ENCODE measurements around the gene ACOX1. TPM values are rescaled to one million over a fixed set of nuclear protein-coding genes. Genes with fewer than 3 reads are reported as not detected.

ACOX1 gene
- total RNA-seq, 3 donors from 2014 or later (not counting 1 experiment from before 2014, with no cell fraction given) = 22.8 to 48.2 (median 28.2) TPM

DNA sequence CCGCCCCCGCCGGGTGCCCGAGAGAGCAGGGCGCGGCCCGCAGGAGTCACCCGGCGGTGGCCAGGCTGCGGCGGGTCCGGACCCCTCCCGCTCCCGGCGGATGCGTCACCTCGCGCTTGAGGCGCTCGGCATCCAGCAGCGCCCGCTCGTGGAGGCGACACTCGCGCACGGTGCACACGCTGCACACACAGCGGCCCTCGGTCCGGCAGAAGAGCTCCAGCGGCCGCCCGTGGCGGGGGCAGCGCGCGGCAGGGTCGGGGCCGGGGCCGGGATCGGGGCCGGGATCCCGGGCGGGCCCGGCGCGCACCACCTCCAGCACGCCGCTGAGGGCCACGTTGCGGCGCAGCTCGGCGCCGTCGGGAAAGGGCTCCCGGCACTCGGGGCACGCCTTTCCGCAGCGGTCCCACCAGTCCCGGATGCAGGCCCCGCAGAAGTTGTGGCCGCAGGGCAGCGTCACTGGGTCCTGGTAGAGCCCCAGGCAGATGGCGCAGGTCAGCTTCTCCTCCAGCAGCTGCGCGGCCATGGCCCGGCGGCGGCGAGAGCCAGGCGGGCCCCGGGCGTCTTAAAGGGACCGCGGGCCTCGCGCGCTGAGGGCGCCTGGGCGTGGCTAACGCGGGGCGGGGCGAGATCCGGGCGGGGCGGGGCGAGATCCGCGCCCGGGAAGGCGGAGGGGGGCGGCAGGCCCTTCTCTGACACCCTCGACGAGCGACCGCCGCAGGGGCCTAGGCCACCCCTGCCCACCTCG is 82.4 kb downstream of the ACOX1 start, which contains the start of gene TRIM65:
TRIM65 (minus strand) TSS at position 537 of the 745 bp plus-strand sequence; CDS start at position 523, 14 bp downstream.
- TF ChIP-seq, protein P1, sequence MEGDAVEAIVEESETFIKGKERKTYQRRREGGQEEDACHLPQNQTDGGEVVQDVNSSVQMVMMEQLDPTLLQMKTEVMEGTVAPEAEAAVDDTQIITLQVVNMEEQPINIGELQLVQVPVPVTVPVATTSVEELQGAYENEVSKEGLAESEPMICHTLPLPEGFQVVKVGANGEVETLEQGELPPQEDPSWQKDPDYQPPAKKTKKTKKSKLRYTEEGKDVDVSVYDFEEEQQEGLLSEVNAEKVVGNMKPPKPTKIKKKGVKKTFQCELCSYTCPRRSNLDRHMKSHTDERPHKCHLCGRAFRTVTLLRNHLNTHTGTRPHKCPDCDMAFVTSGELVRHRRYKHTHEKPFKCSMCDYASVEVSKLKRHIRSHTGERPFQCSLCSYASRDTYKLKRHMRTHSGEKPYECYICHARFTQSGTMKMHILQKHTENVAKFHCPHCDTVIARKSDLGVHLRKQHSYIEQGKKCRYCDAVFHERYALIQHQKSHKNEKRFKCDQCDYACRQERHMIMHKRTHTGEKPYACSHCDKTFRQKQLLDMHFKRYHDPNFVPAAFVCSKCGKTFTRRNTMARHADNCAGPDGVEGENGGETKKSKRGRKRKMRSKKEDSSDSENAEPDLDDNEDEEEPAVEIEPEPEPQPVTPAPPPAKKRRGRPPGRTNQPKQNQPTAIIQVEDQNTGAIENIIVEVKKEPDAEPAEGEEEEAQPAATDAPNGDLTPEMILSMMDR (IDR thresholded peaks at IDR 0.05) = peak; percentile 27
- Mint-ChIP-seq H3K27me3 (ENCODE audit: low read depth in 2 of 2) (no peaks in the 10 kb centered on the region), H3K36me3 (no peaks in the 10 kb centered on the region), H3K4me1 (peaks cover 23 to 26% of the 10 kb centered on the region in 2 donors), H3K4me3 (peak within 1 kb of the TSS; percentile 82), H3K9me3 (no peaks in the 10 kb centered on the region), H3K27ac (peak within 1 kb of the TSS; percentile 77 to 84)
- Histone ChIP-seq H3K4me1 (ENCODE audit: control insufficient read depth, insufficient read depth, low read length) (peaks cover 24% of the 10 kb centered on the region), H3K4me3 (ENCODE audit: low read length) (peak within 1 kb of the TSS; percentile 55), H3K9me3 (ENCODE audit: control insufficient read depth, insufficient read depth, low read length) (no peaks in the 10 kb centered on the region), H3K27ac (ENCODE audit: low read length) (peak within 1 kb of the TSS; percentile 71), H3K27me3 (ENCODE audit: control insufficient read depth, insufficient read depth, low read length) (no peaks in the 10 kb centered on the region), H3K36me3 (ENCODE audit: control insufficient read depth, insufficient read depth, low read length) (peaks cover 38% of the 10 kb centered on the region)
- DNase-seq = peak; percentile 77 to 86
- WGBS (ENCODE audit: insufficient coverage) = under 1% methylated on average over 102 of the region's 102 CpGs
- intact Hi-C loops (cut with micrococcal nuclease) = no loop called here
- ATAC-seq = peak; percentile 85 to 93 (median 90)

- DNase-seq (no peak), ATAC-seq (no peak)
- H3K27me3 Mint-ChIP-seq (ENCODE audit: low read depth in 2 of 2) = no peaks in the 10 kb centered on the region
- peaks cover 23 to 26% of the 10 kb centered on the region in 2 donors for H3K4me1 Mint-ChIP-seq
- Histone ChIP-seq H3K4me3 (ENCODE audit: low read length) (peak overlapping the region; percentile 45), H3K27ac (ENCODE audit: low read length) (peak overlapping the region; percentile 65), H3K36me3 (ENCODE audit: control insufficient read depth, insufficient read depth, low read length) (peaks cover 37% of the 10 kb centered on the region), H3K27me3 (ENCODE audit: control insufficient read depth, insufficient read depth, low read length) (no peaks in the 10 kb centered on the region), H3K4me1 (ENCODE audit: control insufficient read depth, insufficient read depth, low read length) (peaks cover 24% of the 10 kb centered on the region), H3K9me3 (ENCODE audit: control insufficient read depth, insufficient read depth, low read length) (no peaks in the 10 kb centered on the region)
- TF ChIP-seq, protein P1 (IDR thresholded peaks at IDR 0.05) = no peak
- peak overlapping the region; percentile 60 to 84 for H3K27ac Mint-ChIP-seq
- intact Hi-C loops (cut with micrococcal nuclease) = no loop called here
- peak overlapping the region; percentile 82 for H3K4me3 Mint-ChIP-seq
- no peaks in the 10 kb centered on the region for H3K36me3 Mint-ChIP-seq
- H3K9me3 Mint-ChIP-seq = no peaks in the 10 kb centered on the region
- 36% methylated on average over 28 of the region's 28 CpGs for WGBS (ENCODE audit: insufficient coverage)
These were observed 83.4 kb downstream of the ACOX1 start for GRCh38 chr17:75895370-75896155.

- Mint-ChIP-seq H3K4me1 (peaks cover 23 to 26% of the 10 kb centered on the region in 2 donors), H3K36me3 (no peaks in the 10 kb centered on the region), H3K4me3 (peak overlapping the region; percentile 45), H3K27ac (peak overlapping the region in 1 of 2 donors; percentile 78), H3K9me3 (no peaks in the 10 kb centered on the region), H3K27me3 (ENCODE audit: low read depth in 2 of 2) (no peaks in the 10 kb centered on the region)
- H3K36me3 ChIP-seq (ENCODE audit: control insufficient read depth, insufficient read depth, low read length) = peaks cover 26% of the 10 kb centered on the region
- no peak overlapping the region for H3K4me3 ChIP-seq (ENCODE audit: low read length)
- ATAC-seq = no peak
- H3K27me3 ChIP-seq (ENCODE audit: control insufficient read depth, insufficient read depth, low read length) = no peaks in the 10 kb centered on the region
- intact Hi-C loops (cut with micrococcal nuclease) = no loop called here
- no peak for DNase-seq
- no peak overlapping the region for H3K27ac ChIP-seq (ENCODE audit: low read length)
- TF ChIP-seq, protein P1 (IDR thresholded peaks at IDR 0.05) = no peak
- no peaks in the 10 kb centered on the region for H3K9me3 ChIP-seq (ENCODE audit: control insufficient read depth, insufficient read depth, low read length)
- 93% methylated on average over 22 of the region's 22 CpGs for WGBS (ENCODE audit: insufficient coverage)
- H3K4me1 ChIP-seq (ENCODE audit: control insufficient read depth, insufficient read depth, low read length) = peaks cover 24% of the 10 kb centered on the region
These were observed 84.8 kb downstream of the ACOX1 start for GRCh38 chr17:75894049-75894733.
